Skeletal muscle satellite cell (primary cell): ENCODE data around the gene HEATR3. TPM values are rescaled to one million over a fixed set of nuclear protein-coding genes. Genes with fewer than 3 reads are reported as not detected.
A peak's percentile ranks its signal among the peaks of the same experiment; 100 is the strongest.

Experiments
- H3K27me3 ChIP-seq: 2 replicates; pipeline ENCODE4 v1.7.0; 2013; ENCODE audit warnings: low read length; ENCODE audit not compliant: control insufficient read depth, insufficient read depth
- H3K36me3 ChIP-seq: 2 replicates; pipeline ENCODE4 v1.7.0; 2013; ENCODE audit warnings: mild to moderate bottlenecking, control low read depth, low read length; ENCODE audit not compliant: insufficient read depth
- H3K4me1 ChIP-seq: 2 replicates; pipeline ENCODE4 v1.7.0; 2013; ENCODE audit warnings: low read length; ENCODE audit not compliant: control insufficient read depth, insufficient read depth
- H3K4me2 ChIP-seq: 2 replicates; pipeline ENCODE4 v1.7.0; 2013; ENCODE audit warnings: mild to moderate bottlenecking, low read length
- H3K4me3 ChIP-seq: 2 replicates; pipeline ENCODE4 v1.7.0; 2013; ENCODE audit warnings: low read length
- H3K9ac ChIP-seq: 2 replicates; pipeline ENCODE4 v1.7.0; 2013; ENCODE audit warnings: mild to moderate bottlenecking, low read depth, low read length, moderate library complexity
- H3K9me3 ChIP-seq: replicated peaks from 2 replicates; pipeline ENCODE4 v1.7.0; 2013; ENCODE audit warnings: mild to moderate bottlenecking, control low read depth, low read length
- small RNA-seq: library from RNA; depleted of rRNA; stranded (forward); fragments of <200 nt; gene quantifications from one replicate; pipeline ENCODE3, GENCODE V24; 2012

Gene HEATR3

DNA sequence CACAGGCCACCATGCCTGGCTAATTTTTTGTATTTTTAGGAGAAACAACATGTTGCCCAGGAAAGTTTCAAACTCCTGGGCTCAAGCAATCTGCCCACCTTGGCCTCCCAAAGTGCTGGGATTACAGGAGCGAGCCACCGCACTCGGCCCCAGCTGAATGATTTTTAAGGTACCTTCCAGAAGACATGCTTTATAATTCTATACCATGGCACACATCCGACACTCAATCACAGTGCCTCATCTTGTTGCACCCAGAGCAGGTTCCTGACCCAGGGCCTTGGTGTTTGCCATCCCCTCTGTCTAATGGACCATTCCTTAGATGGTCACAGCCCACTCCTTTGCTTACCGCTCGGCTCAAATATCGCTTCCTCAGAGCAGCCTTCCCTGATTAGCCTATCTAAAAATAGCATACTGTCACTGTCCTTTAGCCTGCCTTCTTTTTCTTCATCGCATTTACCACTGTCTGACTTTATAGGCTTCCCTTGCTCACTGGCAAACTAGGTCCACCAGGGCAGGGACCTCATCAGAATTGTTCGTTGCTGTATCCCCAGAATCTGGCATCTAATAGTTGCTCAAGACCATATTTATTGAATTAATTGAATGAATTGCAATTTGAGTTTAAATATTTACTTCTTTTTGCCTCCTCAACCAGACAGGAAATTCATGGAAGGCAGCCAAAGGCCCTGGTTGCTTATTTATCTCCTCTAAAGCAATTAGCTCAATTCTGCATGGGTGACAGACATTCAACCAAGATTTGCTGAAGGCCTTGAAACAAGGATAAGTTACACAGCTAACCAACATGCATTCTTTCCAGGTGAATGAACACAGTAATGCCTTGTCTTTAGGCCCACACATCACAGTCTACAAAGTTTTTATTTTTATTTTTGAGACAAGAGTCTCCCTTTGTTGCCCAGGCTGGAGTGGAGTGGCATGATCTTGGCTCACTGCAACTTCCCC, 81.0 kb downstream of the HEATR3 start:
- no peak overlapping the region for H3K9ac ChIP-seq
- no peaks in the 10 kb centered on the region for H3K9me3 ChIP-seq

DNA sequence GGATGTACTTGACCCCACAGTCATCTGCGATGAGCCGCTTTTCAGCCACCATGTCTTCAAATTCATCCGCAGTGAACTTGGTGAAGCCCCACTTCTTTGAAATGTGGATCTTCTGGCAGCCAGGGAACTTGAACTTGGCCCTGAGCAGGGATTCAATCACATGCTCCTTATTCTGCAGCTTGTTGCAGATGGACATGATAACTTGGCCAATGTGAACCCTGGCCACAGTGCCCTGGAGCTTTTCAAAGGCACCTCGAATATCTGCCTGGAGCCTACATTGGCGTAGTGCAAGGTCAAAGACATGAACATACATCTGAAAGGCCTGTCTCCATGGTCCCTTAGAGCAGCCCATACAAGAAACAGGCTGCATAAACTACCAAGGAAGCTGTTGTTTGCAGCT, 85.6 kb downstream of the HEATR3 start:
- Histone ChIP-seq H3K4me1 (peaks cover 18% of the 10 kb centered on the region), H3K9me3 (no peaks in the 10 kb centered on the region), H3K36me3 (no peaks in the 10 kb centered on the region), H3K27me3 (no peaks in the 10 kb centered on the region), H3K4me2 (no peak overlapping the region), H3K4me3 (no peak overlapping the region), H3K9ac (no peak overlapping the region)

More for the DNA sequence above, 81.0 kb downstream of the HEATR3 start:
- no peaks in the 10 kb centered on the region for H3K36me3 ChIP-seq
- no peaks in the 10 kb centered on the region for H3K27me3 ChIP-seq
- H3K4me3 ChIP-seq: no peak overlapping the region
- no peak overlapping the region for H3K4me2 ChIP-seq
- H3K4me1 ChIP-seq: peaks cover under 1% of the 10 kb centered on the region

DNA sequence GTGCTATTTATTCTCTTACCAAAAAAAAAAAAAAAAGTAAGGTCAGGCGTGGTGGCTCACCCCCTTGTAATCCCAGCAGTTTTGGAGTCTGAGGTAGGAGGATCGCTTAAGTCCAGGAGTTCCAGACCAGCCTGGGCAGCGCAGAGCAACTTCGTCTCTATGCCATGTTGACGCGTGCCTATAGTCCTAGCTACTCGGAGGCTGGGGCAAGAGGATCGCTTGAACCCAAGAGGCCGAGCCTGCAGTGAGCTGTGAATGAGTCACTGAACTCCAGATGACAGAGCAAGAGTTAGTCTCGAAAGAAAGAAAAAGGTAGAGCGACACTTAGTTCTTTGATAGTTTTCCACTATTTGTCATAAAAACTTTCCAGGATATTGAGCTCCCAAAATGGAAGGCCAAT, 86.0 kb downstream of the HEATR3 start:
- Histone ChIP-seq H3K4me2 (peak overlapping the region; percentile 99), H3K9ac (peak overlapping the region; percentile 98), H3K27me3 (no peaks in the 10 kb centered on the region), H3K9me3 (no peaks in the 10 kb centered on the region), H3K4me1 (peaks cover 18% of the 10 kb centered on the region), H3K4me3 (no peak overlapping the region), H3K36me3 (no peaks in the 10 kb centered on the region)

DNA sequence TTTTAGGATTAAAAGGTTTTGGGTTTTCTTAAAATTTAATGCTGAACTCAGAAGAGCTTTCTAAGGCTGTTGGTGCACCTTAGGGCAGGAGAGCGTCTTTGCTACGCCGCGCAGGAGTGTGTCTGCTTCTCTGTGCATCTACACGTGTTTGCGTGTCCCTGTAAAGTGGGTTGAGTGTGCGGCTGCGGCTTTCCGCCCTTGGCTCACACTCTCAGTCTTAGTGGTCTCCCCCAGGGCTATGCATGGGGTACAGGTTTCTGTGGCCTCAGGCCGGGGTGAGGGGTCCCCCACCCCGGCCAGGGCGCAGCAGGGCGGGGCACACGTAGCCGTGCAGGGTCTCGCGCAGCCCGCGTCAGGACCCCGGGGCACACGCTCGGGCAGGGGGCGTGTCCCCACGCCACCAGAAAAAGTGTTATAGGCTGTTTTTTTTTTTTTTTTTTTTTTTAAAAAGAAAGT, 86.6 kb downstream of the HEATR3 start:
- Histone ChIP-seq H3K27me3 (no peaks in the 10 kb centered on the region), H3K36me3 (no peaks in the 10 kb centered on the region), H3K4me1 (peaks cover 18% of the 10 kb centered on the region), H3K9me3 (no peaks in the 10 kb centered on the region), H3K4me2 (peak overlapping the region; percentile 99), H3K4me3 (peak overlapping the region; percentile 98), H3K9ac (peak overlapping the region; percentile 98)

DNA sequence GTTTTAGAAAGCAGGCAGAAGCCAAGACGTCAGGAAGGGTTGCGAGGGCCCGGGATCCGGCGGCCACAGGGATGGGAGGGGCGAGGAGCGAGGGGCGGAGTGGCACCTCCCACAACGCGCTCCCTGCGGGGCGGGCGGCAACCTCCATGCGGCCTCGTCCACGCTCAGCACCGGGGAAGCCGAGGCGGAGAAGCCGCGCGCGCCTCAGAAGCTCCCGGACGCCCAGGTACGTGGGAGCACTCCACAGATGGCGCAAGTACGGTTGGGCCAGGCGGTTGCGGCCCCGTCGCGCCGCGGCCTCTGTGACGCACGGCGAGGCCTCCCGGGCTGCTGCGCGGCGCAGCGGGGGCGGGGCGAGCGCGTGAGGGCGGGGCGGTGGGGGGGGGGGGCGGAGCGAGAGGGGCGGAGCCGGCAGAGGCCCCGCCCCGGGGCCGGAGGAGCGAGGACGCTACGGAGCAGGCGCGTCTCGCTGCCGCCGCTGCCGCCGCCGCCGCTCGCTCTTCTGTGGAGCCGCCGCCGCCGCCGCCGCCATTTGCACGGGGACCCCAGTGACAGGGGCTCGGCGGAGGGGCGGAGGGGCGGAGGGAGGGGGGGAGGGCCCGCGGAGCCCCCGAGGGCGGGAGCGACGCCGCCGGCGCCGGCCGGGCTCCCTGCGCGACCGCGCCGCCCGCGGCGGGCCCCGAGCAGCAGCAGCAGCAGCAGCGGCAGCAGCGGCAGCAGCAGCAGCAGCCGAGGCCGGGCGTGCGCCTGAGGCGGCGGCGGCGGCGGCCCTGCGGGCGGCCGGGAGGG, 87.2 kb downstream of the HEATR3 start, which contains the start of gene TENT4B:
Gene TENT4B (plus strand): TSS at position 500 of the 789 bp plus-strand sequence. CDS start 316 bp downstream, outside the sequence.
- Histone ChIP-seq H3K9me3 (no peaks in the 10 kb centered on the region), H3K9ac (peak within 1 kb of the TSS; percentile 98), H3K36me3 (no peaks in the 10 kb centered on the region), H3K4me2 (peak within 1 kb of the TSS; percentile 99), H3K4me1 (peaks cover 18% of the 10 kb centered on the region), H3K4me3 (peak within 1 kb of the TSS; percentile 98), H3K27me3 (no peaks in the 10 kb centered on the region)

DNA sequence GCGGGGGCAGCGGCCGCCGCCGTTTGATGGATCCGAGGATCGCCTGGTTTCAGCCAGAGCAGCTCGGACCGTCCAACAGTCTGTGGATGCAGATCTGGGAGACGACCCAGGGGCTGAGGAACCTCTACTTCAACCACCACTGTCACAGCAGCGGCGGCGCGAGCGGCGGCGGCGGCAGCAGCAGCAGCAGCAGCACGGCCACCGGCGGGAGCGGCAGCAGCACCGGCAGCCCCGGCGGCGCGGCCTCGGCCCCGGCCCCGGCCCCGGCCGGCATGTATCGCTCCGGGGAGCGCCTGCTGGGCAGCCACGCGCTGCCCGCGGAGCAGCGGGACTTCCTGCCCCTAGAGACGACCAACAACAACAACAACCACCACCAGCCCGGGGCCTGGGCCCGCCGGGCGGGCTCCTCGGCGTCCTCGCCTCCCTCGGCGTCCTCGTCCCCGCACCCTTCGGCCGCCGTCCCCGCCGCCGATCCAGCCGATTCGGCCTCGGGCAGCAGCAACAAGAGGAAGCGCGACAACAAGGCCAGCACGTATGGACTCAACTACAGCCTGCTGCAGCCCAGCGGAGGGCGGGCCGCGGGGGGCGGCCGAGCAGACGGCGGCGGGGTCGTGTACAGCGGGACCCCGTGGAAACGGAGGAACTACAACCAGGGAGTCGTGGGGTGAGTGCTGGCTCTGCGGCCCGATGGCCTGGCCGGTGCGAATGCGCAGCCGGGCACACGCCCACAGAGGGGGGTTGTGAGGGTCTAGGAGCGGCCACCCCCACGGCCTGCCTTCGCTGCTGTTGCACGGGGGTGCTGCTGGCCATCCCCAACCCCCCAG, 88.0 kb downstream of the HEATR3 start:
- Histone ChIP-seq H3K4me1 (peaks cover 18% of the 10 kb centered on the region), H3K9ac (peak overlapping the region; percentile 91), H3K9me3 (no peaks in the 10 kb centered on the region), H3K4me2 (peak overlapping the region; percentile 92), H3K27me3 (no peaks in the 10 kb centered on the region), H3K36me3 (no peaks in the 10 kb centered on the region), H3K4me3 (peak overlapping the region; percentile 85)

DNA sequence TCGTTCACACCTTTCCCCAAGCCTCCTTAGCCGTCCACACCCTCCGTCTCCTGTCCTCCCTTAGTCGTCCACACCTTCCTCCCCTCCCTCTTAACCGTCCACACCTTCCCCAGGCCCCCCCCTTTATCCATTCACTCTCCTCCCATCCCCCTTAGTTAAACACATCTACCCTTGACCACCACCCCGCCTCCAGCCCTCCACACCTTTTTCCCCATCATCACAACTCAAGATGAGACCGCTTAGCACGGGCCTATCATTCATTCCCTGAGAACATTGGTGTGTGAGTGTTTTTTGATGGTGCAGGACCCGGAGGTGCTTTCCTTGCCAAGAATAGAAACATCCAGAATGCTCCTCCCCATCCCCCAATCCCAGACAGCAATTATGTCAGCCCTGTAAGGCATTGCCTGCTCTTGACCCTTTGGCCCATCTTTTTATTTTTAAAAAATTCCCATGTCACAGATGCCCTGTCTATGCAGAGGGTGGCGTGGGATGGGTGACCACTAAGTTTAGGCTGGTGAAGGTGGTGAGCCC, 88.7 kb downstream of the HEATR3 start:
- Histone ChIP-seq H3K4me2 (peak overlapping the region; percentile 92), H3K4me3 (peak overlapping the region; percentile 85), H3K27me3 (no peaks in the 10 kb centered on the region), H3K4me1 (peaks cover 18% of the 10 kb centered on the region), H3K9ac (peak overlapping the region; percentile 91), H3K36me3 (no peaks in the 10 kb centered on the region), H3K9me3 (no peaks in the 10 kb centered on the region)

DNA sequence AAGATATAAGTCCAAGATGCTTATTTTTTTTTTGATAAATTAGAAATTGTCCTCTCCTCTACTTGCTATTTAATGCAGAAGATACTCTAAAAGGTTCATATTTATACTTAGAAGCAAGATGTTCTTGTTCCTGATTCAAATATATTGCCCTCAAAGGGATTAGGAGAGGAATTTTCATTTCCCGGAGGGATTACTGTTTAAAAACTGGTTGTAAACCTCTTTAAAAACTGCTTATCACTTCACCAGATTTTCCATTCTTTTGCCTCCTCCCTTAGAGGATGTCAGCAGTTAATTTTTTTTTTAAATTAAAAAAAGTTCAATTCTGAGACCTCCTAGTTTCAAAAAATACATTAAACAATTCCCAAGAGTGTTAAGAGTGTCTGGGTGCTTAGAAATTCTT, 90.2 kb downstream of the HEATR3 start:
- Histone ChIP-seq H3K4me1 (peaks cover 27% of the 10 kb centered on the region), H3K4me2 (peak overlapping the region; percentile 92), H3K4me3 (peak overlapping the region; percentile 85), H3K27me3 (no peaks in the 10 kb centered on the region), H3K9ac (no peak overlapping the region), H3K36me3 (no peaks in the 10 kb centered on the region), H3K9me3 (no peaks in the 10 kb centered on the region)

Small RNA genes lying within 50 kb of the gene (small RNA-seq; reads per million reads assigned to genes)
- not detected for gene RF00017
- gene RF00156: not detected
- 0.70 reads per million, percentile 8 among the genes with 10 or more reads in this experiment for gene RNY4P3
- gene RPL10P14: not detected
